ENCODE data around the gene HNRNPL.
"Not testable (repeated sequence)": the region's sequence is repeated elsewhere in the genome, so short reads cannot be mapped to it uniquely, and the experiment has no call there.

HNRNPL gene

DNA sequence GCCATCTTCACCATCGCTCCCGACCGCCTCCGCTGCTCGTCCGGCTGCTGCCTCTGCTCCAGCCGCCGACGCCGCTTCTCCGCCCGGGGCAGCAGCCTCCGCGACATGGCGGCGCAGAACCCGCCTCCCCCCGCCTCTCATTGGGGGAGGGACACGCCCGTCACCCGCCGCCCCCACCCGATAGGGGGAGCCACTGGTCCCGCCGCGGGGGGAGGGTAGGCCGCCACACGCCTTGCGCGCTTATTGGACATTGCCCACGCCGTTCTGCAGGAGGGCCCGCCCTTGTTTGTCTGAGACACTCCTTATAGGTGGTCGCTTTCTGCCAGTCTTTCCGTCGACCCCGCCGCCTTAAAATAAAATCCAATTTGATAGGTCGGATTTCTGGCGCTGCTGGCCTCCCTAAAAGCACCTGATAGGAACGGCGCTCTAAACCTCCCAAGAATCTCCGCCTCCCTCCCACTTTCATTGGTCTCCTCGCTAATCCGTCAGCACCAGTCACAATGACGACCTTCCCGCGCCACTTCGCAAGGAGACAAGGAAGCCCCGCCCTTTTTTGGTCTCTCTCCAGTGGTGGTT, at the start of gene HNRNPL:
Gene HNRNPL (minus strand): TSS at position 127 of the 576 bp plus-strand sequence. CDS start 20 bp downstream, at position 107.
- DNase-seq, result peak; percentile 100

- no peak for DNase-seq
Measured at GRCh38 chr19:38898788-38899446, 49.1 kb upstream of the HNRNPL start.

DNA sequence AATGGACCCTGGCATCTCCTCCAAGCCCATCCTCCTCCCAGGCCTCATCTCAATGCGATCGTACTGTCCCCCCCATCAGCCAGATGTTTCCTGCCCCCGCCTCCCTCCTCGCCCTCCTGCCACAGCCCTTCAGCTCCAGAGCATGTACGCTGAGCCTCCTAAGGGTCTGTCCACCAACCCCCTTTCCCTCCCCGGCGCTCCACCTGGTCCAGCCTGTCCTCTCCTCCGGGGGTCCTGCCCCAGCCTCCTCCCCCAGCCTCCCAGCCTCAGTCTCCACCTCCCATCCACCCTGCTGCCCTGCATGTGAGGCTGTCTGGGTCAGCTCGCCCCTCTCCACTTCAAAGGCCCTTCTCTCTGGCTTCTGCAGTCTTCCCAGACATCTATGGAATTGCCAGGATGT, 45.2 kb upstream of the HNRNPL start:
- DNase-seq, result no peak

- DNase-seq, result no peak
Measured at GRCh38 chr19:38893341-38893771, 43.6 kb upstream of the HNRNPL start.

DNA sequence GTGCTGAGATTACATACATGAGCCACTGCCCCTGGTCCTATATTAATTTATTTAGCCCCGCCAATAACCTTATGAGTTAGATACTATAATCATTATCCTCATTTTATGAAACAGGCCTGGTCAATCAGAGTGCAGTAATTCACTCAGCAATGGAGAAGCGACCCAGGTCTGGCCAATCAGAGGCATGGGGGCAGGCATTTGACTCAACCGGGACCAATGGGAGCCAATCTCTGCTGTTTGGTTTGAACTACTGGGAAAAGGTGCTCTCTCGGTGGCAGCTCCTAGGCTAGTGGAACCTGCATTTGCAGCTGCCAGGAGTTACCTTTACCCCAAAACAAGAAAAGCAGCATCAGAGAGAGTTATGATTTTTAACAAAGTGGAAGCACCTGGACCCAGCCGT, 43.1 kb upstream of the HNRNPL start:
- DNase-seq, result no peak

GRCh38 chr19:38891771-38892170, 42.0 kb upstream of the HNRNPL start:
- DNase-seq, result no peak

- DNase-seq, result no peak
Measured at GRCh38 chr19:38890686-38891085, 40.9 kb upstream of the HNRNPL start.

DNA sequence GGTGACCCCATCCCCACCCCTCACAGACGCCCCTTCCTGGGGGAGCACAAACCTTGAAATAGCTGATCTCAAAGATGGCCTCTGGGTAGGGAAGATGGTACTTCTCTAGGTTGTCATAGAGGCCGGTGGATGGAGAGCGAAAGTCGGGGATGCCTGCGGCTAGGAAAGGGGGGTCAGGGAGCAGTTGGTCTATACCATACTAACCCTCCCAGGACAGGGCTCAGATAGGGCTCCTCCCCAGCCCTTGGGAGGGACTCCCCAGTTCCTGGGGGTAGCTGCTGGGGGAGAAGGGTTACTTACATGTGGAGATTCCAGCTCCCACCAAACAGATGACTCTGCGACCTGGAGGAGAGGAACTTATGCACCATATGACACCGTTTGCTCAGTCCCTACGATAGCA, 40.0 kb upstream of the HNRNPL start:
- no peak for DNase-seq

DNA sequence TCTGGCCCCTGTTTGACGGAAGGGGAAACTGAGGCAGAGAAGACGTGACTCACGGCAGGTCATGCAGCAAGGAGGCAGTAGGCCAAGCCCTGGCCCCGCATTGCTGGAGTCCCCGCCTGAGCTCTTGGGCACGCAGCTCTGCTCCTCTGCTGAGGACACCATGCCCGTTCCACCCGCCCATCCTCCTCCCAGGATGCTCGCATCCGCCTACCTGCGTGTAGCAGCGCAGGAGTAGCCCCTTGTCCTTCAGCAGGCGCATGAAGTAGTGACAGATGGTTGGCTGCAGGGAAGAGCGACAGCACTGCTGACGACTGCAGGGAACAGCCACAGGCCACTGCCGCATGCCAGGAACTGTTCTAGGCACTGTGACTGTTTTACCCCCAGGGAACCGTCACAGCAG, 39.1 kb upstream of the HNRNPL start:
- no peak for DNase-seq

DNA sequence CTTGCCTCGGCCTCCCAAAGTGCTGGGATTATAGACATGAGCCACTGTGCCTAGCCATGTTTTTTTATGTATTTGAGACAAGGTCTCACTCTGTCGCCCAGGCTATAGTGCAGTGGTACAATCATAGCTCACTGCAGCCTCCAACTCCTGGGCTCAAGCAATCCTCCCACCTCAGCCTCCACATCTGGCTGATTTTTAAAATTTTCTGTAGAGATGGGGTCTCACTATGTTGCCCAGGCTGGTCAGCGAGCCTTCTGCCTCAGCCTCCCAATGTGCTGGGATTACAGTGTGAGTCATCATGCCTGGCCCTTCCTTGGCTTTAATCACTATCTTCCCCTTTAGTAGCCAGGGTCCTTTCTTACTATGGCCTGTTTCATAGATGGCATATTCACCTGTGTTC, 34.9 kb upstream of the HNRNPL start:
- DNase-seq, result not testable (repeated sequence)

- no peak for DNase-seq
Measured at GRCh38 chr19:38883286-38883685, 33.5 kb upstream of the HNRNPL start.

- no peak for DNase-seq
Measured at GRCh38 chr19:38880882-38881609, 31.3 kb upstream of the HNRNPL start.

GRCh38 chr19:38880076-38880881, 30.5 kb upstream of the HNRNPL start:
- DNase-seq, result no peak

- DNase-seq, result no peak
Measured at GRCh38 chr19:38879400-38879751, 29.6 kb upstream of the HNRNPL start.

DNA sequence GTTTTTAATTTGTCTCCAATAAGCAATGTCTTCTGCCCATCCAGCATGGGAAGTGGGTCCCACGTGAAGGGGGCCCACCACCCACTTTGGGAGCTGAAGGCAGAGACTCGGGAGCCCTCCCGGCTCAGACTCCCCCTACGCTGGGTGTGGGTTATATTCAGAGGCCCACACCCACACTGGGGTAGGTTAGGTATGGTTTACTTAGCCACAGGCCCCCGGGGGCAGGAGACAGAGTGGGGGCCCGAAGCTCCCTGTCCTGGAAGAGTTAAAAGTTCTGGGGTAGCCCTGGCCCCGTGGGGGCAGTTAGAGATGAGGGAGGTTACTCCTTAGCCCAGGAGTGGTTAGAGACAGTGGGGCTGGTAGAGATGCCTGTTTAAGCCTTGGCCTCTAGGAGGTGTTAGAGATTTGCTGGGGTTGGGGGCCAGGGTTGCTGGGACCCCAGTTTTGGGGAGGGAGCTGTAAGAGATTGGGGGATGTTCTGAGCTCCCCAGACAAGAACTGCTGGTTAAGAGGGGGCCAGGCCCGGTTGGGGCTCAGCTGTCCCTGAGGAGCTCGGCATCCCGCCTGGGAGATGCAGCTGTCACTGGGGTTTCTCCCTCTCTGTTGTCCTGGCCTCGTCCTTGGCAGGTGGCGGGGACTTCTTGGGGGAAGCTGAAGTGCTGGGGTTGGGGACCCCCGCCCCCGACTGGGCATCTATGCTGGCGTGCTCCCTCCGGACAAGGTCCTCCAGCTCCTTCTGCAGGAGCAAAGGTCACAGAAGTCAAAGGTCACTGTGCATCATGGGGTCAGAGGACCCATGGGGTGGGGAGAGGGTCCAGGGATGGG, 29.0 kb upstream of the HNRNPL start:
- no peak for DNase-seq

GRCh38 chr19:38877781-38878574, 28.2 kb upstream of the HNRNPL start, which contains the start of gene RINL:
Gene RINL (minus strand): TSS chr19:38878275. CDS start chr19:38876742, 1,533 bp downstream.
- DNase-seq, result peak; percentile 26

- DNase-seq, result no peak
Measured at GRCh38 chr19:38875656-38876395, 26.0 kb upstream of the HNRNPL start.

DNA sequence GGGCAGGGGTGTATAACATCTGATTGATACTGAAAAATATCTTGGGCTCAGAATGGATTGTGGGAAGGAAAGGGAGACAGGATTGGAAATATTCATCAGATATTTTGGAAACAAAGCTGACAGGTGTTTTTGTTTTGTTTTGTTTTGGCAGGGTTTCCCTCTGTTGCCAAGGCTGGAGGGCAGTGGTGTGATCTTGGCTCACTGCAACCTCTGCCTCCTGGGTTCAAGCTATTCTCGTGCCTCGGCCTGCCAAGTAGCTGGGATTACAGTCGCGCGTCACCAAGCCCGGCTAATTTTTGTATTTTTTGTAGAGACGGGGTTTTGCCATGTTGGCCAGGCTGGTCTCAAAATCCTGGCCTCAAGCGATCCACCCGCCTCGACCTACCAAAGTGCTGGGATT, 23.6 kb upstream of the HNRNPL start:
- DNase-seq, result not testable (repeated sequence)

DNA sequence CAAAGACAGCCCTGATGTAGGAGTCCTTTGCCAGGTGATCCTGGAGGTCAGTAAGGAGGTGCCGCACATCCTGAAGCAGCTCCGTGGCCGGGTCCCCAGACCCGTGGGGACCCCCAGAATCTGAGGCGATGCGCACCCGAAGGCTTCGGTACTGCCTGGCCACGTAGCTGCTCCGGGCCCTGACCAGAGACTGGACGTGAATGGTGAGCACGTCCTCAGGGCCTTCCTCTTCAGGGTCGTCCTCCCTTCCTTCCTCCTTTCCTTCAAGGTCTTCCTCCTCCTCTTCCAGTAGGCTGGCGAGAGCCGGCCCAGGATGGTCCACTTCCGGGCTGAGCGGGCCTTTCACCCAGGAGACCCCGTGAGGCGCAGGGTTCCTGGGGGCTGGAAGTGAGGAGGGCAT, 20.8 kb upstream of the HNRNPL start:
- DNase-seq, result no peak

- DNase-seq, result no peak
Measured at GRCh38 chr19:38869836-38870607, 20.2 kb upstream of the HNRNPL start.
